ENCODE measurements around the gene TAF8. TPM values are rescaled to one million over a fixed set of nuclear protein-coding genes. Genes with fewer than 3 reads are reported as not detected.

Gene TAF8
- total and polyA plus RNA-seq, 10 of the 15 experiments (the other 5 are each of a cell fraction or from before 2014, with no cell fraction given), result 11.7 to 30.9 (median 19.9) TPM

GRCh38 chr6:42042108-42042507 lies 8.2 kb upstream of the TAF8 start:
- RAD21 ChIA-PET (ENCODE audit: unreplicated experiment), result interaction anchor here (0.6 to 8.3 kb wide), 12 partner anchors 9 to 256 kb away, joined by 3 to 80 read pairs (median 13); partner anchors contain the start of genes BYSL, CCND3, MED20 and TAF8
- peaks cover 40% of the 10 kb centered on the region for H3K4me1 ChIP-seq (ENCODE audit: control insufficient read depth, insufficient read depth, low read length)
- H3K4me3 ChIP-seq, result no peak overlapping the region
- no peaks in the 10 kb centered on the region for H3K79me2 ChIP-seq (ENCODE audit: control insufficient read depth, insufficient read depth, low read length)
- no peak for ATAC-seq
- no peak overlapping the region for H3K9ac ChIP-seq (ENCODE audit: control insufficient read depth, insufficient read depth, low read length)
- DNase-seq (ENCODE audit: low read depth, low spot score), result no peak
- in situ Hi-C loops (cut with MboI) (loop anchor here (5.0 to 10.0 kb wide), 4 partner anchors 107 to 437 kb away; partner anchors contain the start of gene TOMM6), intact Hi-C loops (cut with micrococcal nuclease; ENCODE audit: unreplicated experiment) (loop anchor here (5.0 to 10.0 kb wide), 3 partner anchors 240 to 437 kb away; no protein-coding TSS in a partner anchor)
- no peak overlapping the region for H2AFZ ChIP-seq (ENCODE audit: control insufficient read depth, low read depth, low read length)
- no peaks in the 10 kb centered on the region for H3K9me3 ChIP-seq (replicated peaks; ENCODE audit: control insufficient read depth, insufficient read depth, low read length)
- WGBS (ENCODE audit: insufficient coverage, insufficient replicate concordance, low lambda C conversion rate, missing lambda C conversion rate), result 89% methylated on average over 13 of the region's 14 CpGs
- no peak overlapping the region for H3K4me2 ChIP-seq (ENCODE audit: control insufficient read depth, insufficient read depth)
- H4K20me1 ChIP-seq (ENCODE audit: control insufficient read depth, insufficient read depth), result no peaks in the 10 kb centered on the region
- FAIRE-seq, result no peak
- BruUV-seq (replicated peaks), result no TSS peak
- H3K36me3 ChIP-seq (ENCODE audit: control insufficient read depth in 2 of 2, insufficient read depth in 2 of 2, low read length in 1 of 2), result no peaks in the 10 kb centered on the region
- CTCF ChIA-PET, result interaction anchor here (0.7 to 11.2 kb wide), 11 partner anchors 14 to 258 kb away, joined by 3 to 193 read pairs (median 31); partner anchors contain the start of genes BYSL, CCND3, MED20 and PRICKLE4
- POLR2A ChIA-PET, result interaction anchor here (1.9 kb wide), 1 partner anchor 146 kb away, joined by 6 read pairs; no protein-coding TSS in a partner anchor
- no peaks in the 10 kb centered on the region for H3K27me3 ChIP-seq (replicated peaks in 1 of 2; ENCODE audit: control insufficient read depth in 2 of 2, insufficient read depth in 2 of 2, low read length in 1 of 2)
- no peak overlapping the region for H3K27ac ChIP-seq (ENCODE audit: control insufficient read depth, insufficient read depth)
- SMC1A ChIA-PET (ENCODE audit: uncharacterized antibody, unreplicated experiment), result interaction anchor here (0.6 to 12.3 kb wide), 16 partner anchors 8 to 260 kb away, joined by 3 to 138 read pairs (median 5); partner anchors contain the start of genes BYSL, CCND3, MED20 and PRICKLE4
- TF ChIP-seq, protein P1, sequence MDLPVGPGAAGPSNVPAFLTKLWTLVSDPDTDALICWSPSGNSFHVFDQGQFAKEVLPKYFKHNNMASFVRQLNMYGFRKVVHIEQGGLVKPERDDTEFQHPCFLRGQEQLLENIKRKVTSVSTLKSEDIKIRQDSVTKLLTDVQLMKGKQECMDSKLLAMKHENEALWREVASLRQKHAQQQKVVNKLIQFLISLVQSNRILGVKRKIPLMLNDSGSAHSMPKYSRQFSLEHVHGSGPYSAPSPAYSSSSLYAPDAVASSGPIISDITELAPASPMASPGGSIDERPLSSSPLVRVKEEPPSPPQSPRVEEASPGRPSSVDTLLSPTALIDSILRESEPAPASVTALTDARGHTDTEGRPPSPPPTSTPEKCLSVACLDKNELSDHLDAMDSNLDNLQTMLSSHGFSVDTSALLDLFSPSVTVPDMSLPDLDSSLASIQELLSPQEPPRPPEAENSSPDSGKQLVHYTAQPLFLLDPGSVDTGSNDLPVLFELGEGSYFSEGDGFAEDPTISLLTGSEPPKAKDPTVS (IDR thresholded peaks at IDR 0.05; ENCODE audit: low read depth, low read length), result no peak
- TF ChIP-seq BMI1 (IDR thresholded peaks at IDR 0.05; ENCODE audit: borderline replicate concordance) (no peak), FOXK2 (IDR thresholded peaks at IDR 0.05) (no peak), IRF4 (IDR thresholded peaks at IDR 0.05; ENCODE audit: low read depth, low read length) (no peak), YBX1 (IDR thresholded peaks at IDR 0.05) (no peak), BCLAF1 (IDR thresholded peaks at IDR 0.05) (no peak), RELA (IDR thresholded peaks at IDR 0.05; ENCODE audit: borderline replicate concordance, partially characterized antibody) (no peak), SMAD5 (IDR thresholded peaks at IDR 0.05; ENCODE audit: low read depth) (no peak), RAD51 (IDR thresholded peaks at IDR 0.05) (no peak)
- TF ChIP-seq, protein P2, sequence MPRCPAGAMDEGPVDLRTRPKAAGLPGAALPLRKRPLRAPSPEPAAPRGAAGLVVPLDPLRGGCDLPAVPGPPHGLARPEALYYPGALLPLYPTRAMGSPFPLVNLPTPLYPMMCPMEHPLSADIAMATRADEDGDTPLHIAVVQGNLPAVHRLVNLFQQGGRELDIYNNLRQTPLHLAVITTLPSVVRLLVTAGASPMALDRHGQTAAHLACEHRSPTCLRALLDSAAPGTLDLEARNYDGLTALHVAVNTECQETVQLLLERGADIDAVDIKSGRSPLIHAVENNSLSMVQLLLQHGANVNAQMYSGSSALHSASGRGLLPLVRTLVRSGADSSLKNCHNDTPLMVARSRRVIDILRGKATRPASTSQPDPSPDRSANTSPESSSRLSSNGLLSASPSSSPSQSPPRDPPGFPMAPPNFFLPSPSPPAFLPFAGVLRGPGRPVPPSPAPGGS (IDR thresholded peaks at IDR 0.05; ENCODE audit: borderline replicate concordance, insufficient read depth, low read depth, low read length, poor library complexity, severe bottlenecking), result no peak
- TF ChIP-seq, protein P3, sequence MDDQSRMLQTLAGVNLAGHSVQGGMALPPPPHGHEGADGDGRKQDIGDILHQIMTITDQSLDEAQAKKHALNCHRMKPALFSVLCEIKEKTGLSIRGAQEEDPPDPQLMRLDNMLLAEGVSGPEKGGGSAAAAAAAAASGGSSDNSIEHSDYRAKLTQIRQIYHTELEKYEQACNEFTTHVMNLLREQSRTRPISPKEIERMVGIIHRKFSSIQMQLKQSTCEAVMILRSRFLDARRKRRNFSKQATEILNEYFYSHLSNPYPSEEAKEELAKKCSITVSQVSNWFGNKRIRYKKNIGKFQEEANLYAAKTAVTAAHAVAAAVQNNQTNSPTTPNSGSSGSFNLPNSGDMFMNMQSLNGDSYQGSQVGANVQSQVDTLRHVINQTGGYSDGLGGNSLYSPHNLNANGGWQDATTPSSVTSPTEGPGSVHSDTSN (IDR thresholded peaks at IDR 0.05; ENCODE audit: insufficient replicate concordance, low read depth, low read length), result no peak
- TF ChIP-seq, protein P4, sequence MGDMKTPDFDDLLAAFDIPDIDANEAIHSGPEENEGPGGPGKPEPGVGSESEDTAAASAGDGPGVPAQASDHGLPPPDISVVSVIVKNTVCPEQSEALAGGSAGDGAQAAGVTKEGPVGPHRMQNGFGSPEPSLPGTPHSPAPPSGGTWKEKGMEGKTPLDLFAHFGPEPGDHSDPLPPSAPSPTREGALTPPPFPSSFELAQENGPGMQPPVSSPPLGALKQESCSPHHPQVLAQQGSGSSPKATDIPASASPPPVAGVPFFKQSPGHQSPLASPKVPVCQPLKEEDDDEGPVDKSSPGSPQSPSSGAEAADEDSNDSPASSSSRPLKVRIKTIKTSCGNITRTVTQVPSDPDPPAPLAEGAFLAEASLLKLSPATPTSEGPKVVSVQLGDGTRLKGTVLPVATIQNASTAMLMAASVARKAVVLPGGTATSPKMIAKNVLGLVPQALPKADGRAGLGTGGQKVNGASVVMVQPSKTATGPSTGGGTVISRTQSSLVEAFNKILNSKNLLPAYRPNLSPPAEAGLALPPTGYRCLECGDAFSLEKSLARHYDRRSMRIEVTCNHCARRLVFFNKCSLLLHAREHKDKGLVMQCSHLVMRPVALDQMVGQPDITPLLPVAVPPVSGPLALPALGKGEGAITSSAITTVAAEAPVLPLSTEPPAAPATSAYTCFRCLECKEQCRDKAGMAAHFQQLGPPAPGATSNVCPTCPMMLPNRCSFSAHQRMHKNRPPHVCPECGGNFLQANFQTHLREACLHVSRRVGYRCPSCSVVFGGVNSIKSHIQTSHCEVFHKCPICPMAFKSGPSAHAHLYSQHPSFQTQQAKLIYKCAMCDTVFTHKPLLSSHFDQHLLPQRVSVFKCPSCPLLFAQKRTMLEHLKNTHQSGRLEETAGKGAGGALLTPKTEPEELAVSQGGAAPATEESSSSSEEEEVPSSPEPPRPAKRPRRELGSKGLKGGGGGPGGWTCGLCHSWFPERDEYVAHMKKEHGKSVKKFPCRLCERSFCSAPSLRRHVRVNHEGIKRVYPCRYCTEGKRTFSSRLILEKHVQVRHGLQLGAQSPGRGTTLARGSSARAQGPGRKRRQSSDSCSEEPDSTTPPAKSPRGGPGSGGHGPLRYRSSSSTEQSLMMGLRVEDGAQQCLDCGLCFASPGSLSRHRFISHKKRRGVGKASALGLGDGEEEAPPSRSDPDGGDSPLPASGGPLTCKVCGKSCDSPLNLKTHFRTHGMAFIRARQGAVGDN (IDR thresholded peaks at IDR 0.05), result no peak

Data from GM12878 (cell line).